ENCODE measurements around the gene PIERCE2.
"Not testable (repeated sequence)": the region's sequence is repeated elsewhere in the genome, so short reads cannot be mapped to it uniquely, and the experiment has no call there.

The PIERCE2 gene

DNA sequence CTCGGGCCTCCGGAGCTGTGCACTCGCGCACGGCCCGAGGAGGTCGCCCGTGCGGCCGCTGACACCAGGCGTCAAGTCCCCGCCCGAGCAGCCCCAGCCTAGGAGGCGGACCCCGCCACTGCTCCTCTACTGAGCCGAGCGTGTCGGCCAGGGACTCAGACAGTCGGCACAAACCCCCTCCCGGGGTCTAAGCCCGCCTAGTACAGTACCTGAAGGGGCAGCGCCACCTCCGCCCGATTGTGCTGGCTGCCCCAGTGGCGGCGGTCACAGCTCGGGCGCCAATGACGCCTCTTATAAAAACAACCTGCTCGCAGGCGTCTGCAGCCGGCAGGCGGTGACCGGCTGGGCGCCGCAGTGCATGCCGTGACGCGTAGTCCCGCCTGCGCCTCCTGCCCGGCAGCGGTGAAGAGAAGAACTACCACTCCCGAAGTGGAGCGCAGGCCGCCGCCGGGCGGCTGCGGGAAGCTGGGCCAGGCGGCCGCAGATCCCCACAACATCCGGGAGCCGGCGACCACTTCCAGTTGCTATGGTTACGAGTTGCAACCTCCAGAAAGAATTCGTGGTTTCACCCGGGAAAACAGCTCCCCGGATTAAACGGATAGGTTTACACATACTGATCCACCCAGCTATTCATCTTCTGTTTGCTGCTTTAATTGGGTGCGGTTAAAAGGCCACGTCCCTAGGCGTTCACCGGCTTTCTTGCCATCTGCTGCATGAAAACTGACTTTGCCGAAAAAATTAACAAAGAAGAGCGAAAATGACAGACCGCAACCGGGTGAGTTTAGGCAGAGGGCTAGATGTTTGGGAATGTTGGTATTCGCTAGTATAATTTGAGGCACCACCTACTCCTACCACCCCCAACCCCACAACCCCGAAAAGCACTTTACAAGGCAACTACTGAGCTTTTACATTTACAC is at the start of gene PIERCE2, which contains the start of gene CCPG1:
Gene PIERCE2, plus strand, starts transcription at position 484 of the 917 bp plus-strand sequence. Its CDS starts 274 bp downstream, at position 758.
Gene CCPG1, minus strand, starts transcription at position 348 of the 917 bp plus-strand sequence. CDS start 18,935 bp downstream, outside the sequence.
- peak; percentile 93 for DNase-seq

DNA sequence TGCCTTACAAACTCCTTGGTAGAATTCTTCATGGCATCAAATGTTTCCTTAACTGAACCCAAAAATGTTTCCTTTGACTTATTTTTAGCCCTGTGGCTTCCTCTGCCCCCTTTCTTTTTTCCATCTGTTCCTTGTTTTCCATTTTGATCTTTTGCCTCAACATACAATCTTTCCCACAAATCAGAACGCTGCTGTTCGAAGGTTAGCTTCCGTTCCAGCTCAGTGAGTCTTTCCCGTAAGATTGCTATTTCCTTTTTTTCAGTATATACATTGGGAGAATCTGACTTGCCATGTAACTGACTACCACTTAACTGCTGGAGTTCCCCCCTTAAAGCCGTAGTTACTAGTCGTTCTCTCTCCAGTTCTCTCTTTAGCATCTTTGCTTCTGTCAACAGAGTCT is 48.0 kb upstream of the PIERCE2 start:
- no peak for DNase-seq

- DNase-seq: no peak
These were observed 47.2 kb upstream of the PIERCE2 start for GRCh38 chr15:55361048-55361447.

DNA sequence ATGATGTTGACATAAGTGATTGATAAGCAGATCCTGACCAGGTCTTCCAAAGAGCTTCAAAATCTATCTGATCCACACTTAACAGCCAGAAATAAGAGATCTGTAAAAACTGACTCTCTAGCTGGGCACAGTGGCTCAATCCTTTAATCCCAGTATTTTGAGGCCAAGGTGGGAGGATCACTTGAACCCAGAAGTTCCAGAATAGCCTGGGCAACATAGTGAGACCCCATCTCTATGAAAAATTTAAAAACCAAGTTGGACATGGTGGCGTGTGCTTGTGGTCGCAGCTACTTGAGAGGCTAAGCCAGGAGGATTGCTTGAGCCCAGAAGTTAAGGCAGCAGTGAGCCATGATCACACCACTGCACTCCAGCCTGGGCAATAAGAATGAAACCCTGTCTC is 45.7 kb upstream of the PIERCE2 start:
- no peak for DNase-seq

- no peak for DNase-seq
These were observed 41.3 kb upstream of the PIERCE2 start for GRCh38 chr15:55366981-55367380.

DNA sequence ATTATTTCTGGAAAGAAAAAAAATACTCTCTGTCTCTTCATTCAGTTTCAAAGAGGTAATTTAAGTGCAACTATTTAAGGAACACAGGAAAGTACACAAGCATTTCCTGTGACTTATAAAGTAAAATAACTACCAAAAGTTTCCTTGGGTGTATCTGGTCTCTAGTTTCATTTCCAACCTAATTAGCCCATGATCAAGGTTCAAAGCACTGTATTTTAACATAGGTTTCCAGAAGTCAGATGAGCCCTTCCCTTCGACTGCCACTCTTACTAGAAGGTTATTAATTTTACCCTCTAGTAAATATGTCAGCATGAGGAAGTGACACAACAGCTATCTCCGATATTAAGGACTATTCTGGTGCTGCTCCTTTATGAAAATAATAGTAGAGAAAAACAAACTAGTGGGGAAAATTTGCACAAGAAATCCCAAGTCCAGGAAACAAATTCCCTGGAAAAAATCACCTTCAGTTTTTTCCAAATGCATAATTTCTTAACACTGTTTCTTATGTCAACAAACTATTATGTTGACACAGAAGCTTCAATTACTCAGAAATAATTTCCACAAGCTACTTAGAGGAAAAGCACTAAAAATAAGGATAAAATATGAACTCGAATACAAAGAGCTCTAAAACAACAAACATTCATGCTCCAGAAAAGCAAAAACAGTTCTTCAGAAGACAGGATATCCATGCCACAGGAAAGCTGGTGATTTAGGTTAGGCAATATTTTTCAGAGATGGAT is 35.4 kb upstream of the PIERCE2 start:
- DNase-seq: no peak

- DNase-seq: no peak
These were observed 29.2 kb upstream of the PIERCE2 start for GRCh38 chr15:55379095-55379494.

- DNase-seq: no peak
These were observed 26.7 kb upstream of the PIERCE2 start for GRCh38 chr15:55381595-55381994.

DNA sequence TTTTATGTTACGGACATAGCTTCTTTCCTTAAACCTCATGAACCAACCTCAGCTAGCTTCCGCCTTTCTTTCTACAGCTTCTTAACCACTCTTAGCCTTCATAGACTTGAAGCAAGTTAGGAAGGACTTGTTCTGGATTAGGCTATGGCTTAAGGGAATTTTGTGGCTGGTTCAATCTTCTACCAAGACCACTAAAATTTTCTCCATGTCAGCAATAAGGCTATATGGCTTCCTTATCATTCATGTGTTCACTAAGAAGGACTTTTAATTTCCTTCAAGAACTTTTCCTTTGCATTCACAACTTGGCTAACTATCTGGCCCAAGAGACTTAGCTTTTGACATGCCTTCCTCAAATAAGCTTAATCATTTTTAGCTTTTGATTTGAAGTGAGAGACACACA is 24.6 kb upstream of the PIERCE2 start:
- no peak for DNase-seq

- DNase-seq: no peak
These were observed 21.3 kb upstream of the PIERCE2 start for GRCh38 chr15:55387027-55387426.

- no peak for DNase-seq
These were observed 19.1 kb upstream of the PIERCE2 start for GRCh38 chr15:55389264-55389607.

DNA sequence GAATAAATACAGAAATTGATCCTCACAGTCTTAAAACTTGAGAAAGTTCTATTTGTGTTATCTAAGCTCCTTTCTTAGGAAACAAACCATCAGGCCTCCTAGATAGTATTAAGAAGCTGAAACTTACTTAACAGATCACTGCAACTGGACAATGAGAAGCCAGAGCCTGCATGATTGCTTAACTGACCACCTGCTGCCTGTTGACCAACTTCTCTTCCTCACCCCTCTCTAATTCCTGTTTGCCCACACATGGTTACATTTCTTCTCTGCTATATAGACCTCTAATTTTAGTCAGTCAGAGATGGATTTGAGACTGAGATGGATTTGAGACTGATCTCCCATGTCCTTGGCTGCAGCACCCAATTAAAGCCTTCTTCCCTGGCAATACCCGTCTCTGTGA is 13.6 kb upstream of the PIERCE2 start:
- DNase-seq: no peak

DNA sequence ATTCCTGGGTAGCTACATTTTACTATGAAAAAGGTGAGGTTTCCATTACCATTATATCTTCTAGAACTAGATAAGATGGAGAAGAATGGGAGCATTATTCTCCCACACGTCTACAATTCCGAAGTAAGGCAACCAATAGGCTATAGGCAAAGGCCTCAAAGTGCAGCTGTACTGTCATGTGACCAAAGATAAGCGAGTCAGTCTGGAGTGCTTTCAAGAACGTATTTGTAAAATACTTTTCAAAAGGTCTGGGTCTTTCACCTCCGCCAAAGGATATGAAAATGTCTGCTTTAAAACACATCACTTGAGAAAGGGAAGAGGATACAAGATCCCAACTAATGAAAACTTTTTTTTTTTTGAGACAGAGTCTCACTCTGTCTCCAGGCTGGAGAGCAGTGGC is 10.1 kb upstream of the PIERCE2 start:
- no peak for DNase-seq

DNA sequence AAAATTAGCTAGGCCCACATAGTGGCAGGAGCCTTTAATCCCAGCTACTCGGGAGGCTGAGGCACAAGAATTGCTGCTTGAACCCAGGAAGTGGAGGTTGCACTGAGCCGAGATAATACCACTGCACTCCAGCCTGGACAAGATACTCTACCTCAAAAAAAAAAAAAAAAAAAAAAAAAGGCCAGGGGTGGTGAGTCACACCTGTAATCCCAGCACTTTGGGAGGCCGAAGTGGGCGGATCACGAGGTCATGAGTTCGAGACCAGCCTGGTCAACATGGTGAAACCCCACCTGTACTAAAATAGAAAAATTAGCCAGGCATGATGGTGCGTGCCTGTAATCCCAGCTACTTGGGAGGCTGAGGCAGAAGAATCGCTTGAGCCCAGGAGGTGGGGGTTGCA is 8.2 kb upstream of the PIERCE2 start:
- not testable (repeated sequence) for DNase-seq

- no peak for DNase-seq
These were observed 6.5 kb upstream of the PIERCE2 start for GRCh38 chr15:55401786-55402246.

GRCh38 chr15:55402707-55403106 is 5.6 kb upstream of the PIERCE2 start:
- DNase-seq: no peak

GRCh38 chr15:55403531-55403930 is 4.8 kb upstream of the PIERCE2 start:
- DNase-seq: no peak

- DNase-seq: no peak
These were observed 740 bp upstream of the PIERCE2 start for GRCh38 chr15:55407498-55408011.

- not testable (repeated sequence) for DNase-seq
These were observed 681 bp downstream of the PIERCE2 start for GRCh38 chr15:55408976-55409375.

GRCh38 chr15:55417678-55418077 is 9.4 kb downstream of the PIERCE2 start:
- DNase-seq: not testable (repeated sequence)

GRCh38 chr15:55420171-55420866 is 12.0 kb downstream of the PIERCE2 start:
- DNase-seq: no peak

GRCh38 chr15:55422089-55422488 is 13.8 kb downstream of the PIERCE2 start:
- no peak for DNase-seq
